Psoas muscle (tissue), 8 donors: ENCODE data around the gene GPR132. TPM values are rescaled to one million over a fixed set of nuclear protein-coding genes. Genes with fewer than 3 reads are reported as not detected.

ENCODE experiments used
- ATAC-seq, 4 donors: fragments of 200-7000 bp; cut with Tn5 transposase; one replicate each; pipeline ENCODE4 v1.9.1; 2020; ENCODE audit warnings: moderate library complexity in 3 of 4, mild to moderate bottlenecking in 2 of 4
- DNase-seq, 2 donors: peaks; one replicate each; pipeline ENCODE4 v3.0.0-alpha.2; 2020
- H3K27ac ChIP-seq: fragments of 200-600 bp; one replicate; pipeline ENCODE4 v1.8.0; 2022
- H3K27me3 ChIP-seq, 3 donors: fragments of 200-600 bp in 1 of 3; one replicate each; pipeline versions ENCODE4 v1.6.1 to v1.8.0; 2013 to 2022; ENCODE audit warnings: low read length in 2 of 3, mild to moderate bottlenecking in 2 of 3, moderate library complexity in 1 of 3; ENCODE audit not compliant: insufficient read depth in 3 of 3
- H3K36me3 ChIP-seq, 2 donors: fragments of 200-600 bp in 1 of 2; one replicate each; pipeline versions ENCODE4 v1.6.1 to v1.8.0; 2013 to 2022; ENCODE audit warnings: low read depth in 1 of 2, mild to moderate bottlenecking in 1 of 2, moderate library complexity in 1 of 2; ENCODE audit not compliant: insufficient read depth in 1 of 2
- H3K4me1 ChIP-seq: fragments of 200-600 bp; one replicate; pipeline ENCODE4 v1.8.0; 2022
- H3K4me3 ChIP-seq: fragments of 200-600 bp; one replicate; pipeline ENCODE4 v1.8.0; 2022; ENCODE audit warnings: mild to moderate bottlenecking
- H3K9me3 ChIP-seq: fragments of 200-600 bp; one replicate; pipeline ENCODE4 v1.8.0; 2022
- WGBS, 3 donors: extraction: QIAGEN DNeasy Blood & Tissue Kit; methylation state at CpG; one replicate each; pipeline versions ENCODE4 v1.1.6 to v1.1.7; 2013; 5-methylcytosine and 5-hydroxymethylcytosine counted together
- intact Hi-C, 2 donors: fragments of 100-400 bp; cut with DNase I; formaldehyde crosslinking; loops; one replicate each; pipeline versions ENCODE4 v1.11.0 to v1.14.2; 2022
- polyA plus RNA-seq, 3 donors: library from polyadenylated mRNA; stranded (reverse); fragments of 200-250 nt; gene quantifications; one replicate each; pipeline ENCODE4 v1.2.3, GENCODE V29; 2013
- total RNA-seq, 4 donors: library from RNA; stranded (reverse); fragmentation: NEBNext Ultra II Directional in 2 of 4; extraction: Animal tissue kit (Norgen Biotek cat#: 25700) in 2 of 4; gene quantifications; one replicate each; pipeline versions ENCODE4 v1.2.1 to v1.2.4, GENCODE V29; 2021 to 2023
- TF ChIP-seq, protein P1 (sequence below): fragments of 200-600 bp; IDR thresholded peaks from one replicate; pipeline ENCODE4 v1.8.0; 2022; ENCODE audit warnings: antibody characterized with exemption
- donor health status: healthy with polysubstance abuse.
- donor health status: DM: no; HTN: no; CAD: no; lungs with moderate emphysema.
- donor health status: Bipolar disorder and iron deficiency.
- donor health status: healthy.
- donor health status: DM: yes; HTN: yes; CAD: no.
- donor health status: DM: no; HTN: no; CAD: no.
- donor health status: DM: no; HTN: no; CAD: no.
- donor health status: DM: yes; HTN: yes; CAD: no.

The GPR132 gene
- total and polyA plus RNA-seq, 7 donors = 0.08 to 0.60 (median 0.34) TPM

DNA sequence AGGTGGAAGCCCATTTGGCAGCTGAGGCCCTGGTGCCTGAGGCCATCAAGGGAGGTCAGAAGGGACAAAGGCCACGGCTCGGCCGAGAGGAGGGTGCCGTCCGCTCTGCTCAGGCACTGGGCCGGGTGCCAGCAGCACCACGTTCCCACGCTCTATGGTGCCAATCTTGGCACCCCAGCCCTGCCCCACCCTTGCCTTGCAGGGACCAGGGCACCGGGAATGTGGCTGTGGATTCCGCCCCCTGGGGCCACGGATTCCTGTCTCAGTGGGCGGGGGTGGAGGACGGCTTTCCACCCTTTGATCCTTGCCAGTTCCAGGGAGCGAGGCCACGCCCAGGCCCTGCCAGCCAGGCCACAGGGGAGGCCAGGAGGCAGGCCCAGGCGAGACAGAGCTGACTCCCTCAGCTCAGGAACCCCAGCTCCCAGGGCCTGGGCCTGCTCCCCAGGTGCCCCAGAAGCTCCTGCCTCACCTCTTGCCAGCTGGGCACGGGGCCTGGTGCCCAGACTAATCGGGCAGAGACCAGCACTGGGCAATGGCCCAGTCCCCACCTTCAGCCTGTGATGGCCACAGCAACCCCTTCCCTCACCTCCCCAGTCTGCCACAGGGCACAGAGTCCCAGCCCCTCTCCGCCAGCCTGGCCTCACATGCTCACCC, 26.4 kb upstream of the GPR132 start:
- TF ChIP-seq, protein P1, sequence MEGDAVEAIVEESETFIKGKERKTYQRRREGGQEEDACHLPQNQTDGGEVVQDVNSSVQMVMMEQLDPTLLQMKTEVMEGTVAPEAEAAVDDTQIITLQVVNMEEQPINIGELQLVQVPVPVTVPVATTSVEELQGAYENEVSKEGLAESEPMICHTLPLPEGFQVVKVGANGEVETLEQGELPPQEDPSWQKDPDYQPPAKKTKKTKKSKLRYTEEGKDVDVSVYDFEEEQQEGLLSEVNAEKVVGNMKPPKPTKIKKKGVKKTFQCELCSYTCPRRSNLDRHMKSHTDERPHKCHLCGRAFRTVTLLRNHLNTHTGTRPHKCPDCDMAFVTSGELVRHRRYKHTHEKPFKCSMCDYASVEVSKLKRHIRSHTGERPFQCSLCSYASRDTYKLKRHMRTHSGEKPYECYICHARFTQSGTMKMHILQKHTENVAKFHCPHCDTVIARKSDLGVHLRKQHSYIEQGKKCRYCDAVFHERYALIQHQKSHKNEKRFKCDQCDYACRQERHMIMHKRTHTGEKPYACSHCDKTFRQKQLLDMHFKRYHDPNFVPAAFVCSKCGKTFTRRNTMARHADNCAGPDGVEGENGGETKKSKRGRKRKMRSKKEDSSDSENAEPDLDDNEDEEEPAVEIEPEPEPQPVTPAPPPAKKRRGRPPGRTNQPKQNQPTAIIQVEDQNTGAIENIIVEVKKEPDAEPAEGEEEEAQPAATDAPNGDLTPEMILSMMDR = no peak
- Histone ChIP-seq H3K9me3 (no peaks in the 10 kb centered on the region), H3K27ac (peak overlapping the region; percentile 16), H3K4me1 (peaks cover 2% of the 10 kb centered on the region), H3K4me3 (no peak overlapping the region), H3K36me3 (no peaks in the 10 kb centered on the region), H3K27me3 (peaks cover 0 to 36% (median 13%) of the 10 kb centered on the region in 3 donors)
- 37 to 52% (median 38%) methylated on average over 18 to 19 of the region's 19 CpGs for WGBS, 3 donors
- intact Hi-C loops = loop anchor here (2.0 to 5.0 kb wide), 5 partner anchors 61 to 191 kb away; partner anchors contain the start of gene JAG2 (in 1 of the 2)
- DNase-seq (no peak), ATAC-seq (peak in 3 of 4 donors; percentile 27 to 39 (median 29))

GRCh38 chr14:105091054-105091516, 25.9 kb upstream of the GPR132 start:
- Histone ChIP-seq H3K4me3 (no peak overlapping the region), H3K27ac (no peak overlapping the region), H3K36me3 (no peaks in the 10 kb centered on the region), H3K27me3 (peaks cover 0 to 40% (median 13%) of the 10 kb centered on the region in 3 donors), H3K9me3 (no peaks in the 10 kb centered on the region), H3K4me1 (peaks cover 2% of the 10 kb centered on the region)
- TF ChIP-seq, protein P1 = no peak
- intact Hi-C loops = loop anchor here (2.0 to 5.0 kb wide), 5 partner anchors 61 to 192 kb away; partner anchors contain the start of gene JAG2 (in 1 of the 2)
- DNase-seq (no peak), ATAC-seq (peak in 1 of 4 donors; percentile 2)
- WGBS, 3 donors = 56 to 88% (median 70%) methylated on average over 5 to 9 of the region's 9 CpGs

- ATAC-seq (peak; percentile 71 to 88 (median 79)), DNase-seq (peak; percentile 88 to 92)
- peaks cover 0 to 44% (median 13%) of the 10 kb centered on the region in 3 donors for H3K27me3 ChIP-seq
- intact Hi-C loops = loop anchor here (1.0 to 5.0 kb wide), 6 partner anchors 62 to 262 kb away; partner anchors contain the start of gene JAG2 (in 1 of the 2)
- H3K27ac ChIP-seq = no peak overlapping the region
- WGBS, 3 donors = 8 to 16% (median 14%) methylated on average over 7 of the region's 7 CpGs
- no peak overlapping the region for H3K4me3 ChIP-seq
- peaks cover 2% of the 10 kb centered on the region for H3K4me1 ChIP-seq
- TF ChIP-seq, protein P1 = peak; percentile 97
- H3K36me3 ChIP-seq = no peaks in the 10 kb centered on the region
- H3K9me3 ChIP-seq = no peaks in the 10 kb centered on the region
These were observed 25.3 kb upstream of the GPR132 start for GRCh38 chr14:105090493-105091053.

- peaks cover 2% of the 10 kb centered on the region for H3K4me1 ChIP-seq
- DNase-seq = no peak
These were observed 24.7 kb upstream of the GPR132 start for GRCh38 chr14:105089746-105090492.

More at GRCh38 chr14:105089746-105090492, 24.7 kb upstream of the GPR132 start:
- Histone ChIP-seq H3K4me3 (no peak overlapping the region), H3K36me3 (no peaks in the 10 kb centered on the region), H3K27ac (no peak overlapping the region), H3K9me3 (no peaks in the 10 kb centered on the region), H3K27me3 (peaks cover 0 to 50% (median 13%) of the 10 kb centered on the region in 3 donors)
- 75 to 88% (median 83%) methylated on average over 13 to 15 of the region's 15 CpGs for WGBS, 3 donors
- ATAC-seq = no peak
- intact Hi-C loops = loop anchor here (1.0 to 5.0 kb wide), 8 partner anchors 62 to 267 kb away; partner anchors contain the start of gene JAG2 (in 1 of the 2)
- TF ChIP-seq, protein P1 = no peak
